Measurements from ENCODE around the gene ACE. TPM values are rescaled to one million over a fixed set of nuclear protein-coding genes. Genes with fewer than 3 reads are reported as not detected.

The ACE gene
- total and polyA plus RNA-seq, 4 donors, result 1.1 to 6.9 (median 2.4) TPM

DNA sequence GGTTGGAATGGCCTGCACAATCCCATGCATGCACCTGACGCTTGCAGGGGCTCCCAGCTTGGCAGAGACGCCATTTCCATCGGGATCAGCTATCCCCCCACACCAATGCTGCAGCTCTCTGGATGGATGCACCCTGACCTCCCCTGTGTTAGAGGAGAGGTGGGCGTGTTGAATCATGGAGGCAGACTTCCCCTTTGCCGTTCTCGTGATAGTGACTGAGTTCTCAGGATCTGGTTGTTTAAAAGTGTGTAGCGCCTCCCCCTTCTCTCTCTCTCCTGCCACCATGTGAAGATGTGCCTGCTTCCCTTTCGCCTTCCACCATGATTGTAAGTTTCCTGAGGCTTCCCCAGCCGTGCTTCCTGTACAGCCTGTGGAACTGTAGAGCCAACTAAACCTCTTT lies 28.5 kb downstream of the ACE start:
- H3K4me3 ChIP-seq (ENCODE audit: low read depth in 1 of 3, low read length in 3 of 3), result no peak overlapping the region
- H3K36me3 ChIP-seq (ENCODE audit: control insufficient read depth in 4 of 4, insufficient read depth in 3 of 4, low read depth in 1 of 4, low read length in 3 of 4), result no peaks in the 10 kb centered on the region
- no peak overlapping the region for H3K9ac ChIP-seq (ENCODE audit: low read depth in 1 of 2, low read length in 2 of 2)
- TF ChIP-seq RXRA (IDR thresholded peaks at IDR 0.05), result no peak
- TF ChIP-seq YY1 (IDR thresholded peaks at IDR 0.05), result no peak
- TF ChIP-seq ATF3 (IDR thresholded peaks at IDR 0.05), result no peak
- TF ChIP-seq REST (IDR thresholded peaks at IDR 0.05), result no peak
- TF ChIP-seq NR2F2 (IDR thresholded peaks at IDR 0.05), result no peak
- TF ChIP-seq, protein P1, sequence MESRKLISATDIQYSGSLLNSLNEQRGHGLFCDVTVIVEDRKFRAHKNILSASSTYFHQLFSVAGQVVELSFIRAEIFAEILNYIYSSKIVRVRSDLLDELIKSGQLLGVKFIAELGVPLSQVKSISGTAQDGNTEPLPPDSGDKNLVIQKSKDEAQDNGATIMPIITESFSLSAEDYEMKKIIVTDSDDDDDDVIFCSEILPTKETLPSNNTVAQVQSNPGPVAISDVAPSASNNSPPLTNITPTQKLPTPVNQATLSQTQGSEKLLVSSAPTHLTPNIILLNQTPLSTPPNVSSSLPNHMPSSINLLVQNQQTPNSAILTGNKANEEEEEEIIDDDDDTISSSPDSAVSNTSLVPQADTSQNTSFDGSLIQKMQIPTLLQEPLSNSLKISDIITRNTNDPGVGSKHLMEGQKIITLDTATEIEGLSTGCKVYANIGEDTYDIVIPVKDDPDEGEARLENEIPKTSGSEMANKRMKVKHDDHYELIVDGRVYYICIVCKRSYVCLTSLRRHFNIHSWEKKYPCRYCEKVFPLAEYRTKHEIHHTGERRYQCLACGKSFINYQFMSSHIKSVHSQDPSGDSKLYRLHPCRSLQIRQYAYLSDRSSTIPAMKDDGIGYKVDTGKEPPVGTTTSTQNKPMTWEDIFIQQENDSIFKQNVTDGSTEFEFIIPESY (IDR thresholded peaks at IDR 0.05), result no peak
- TF ChIP-seq RAD21 (IDR thresholded peaks at IDR 0.05), result no peak
- TF ChIP-seq JUND (IDR thresholded peaks at IDR 0.05), result no peak
- no peak for TF ChIP-seq CTCF (IDR thresholded peaks at IDR 0.05; ENCODE audit: low read depth, low read length, missing input control)
- no peak for TF ChIP-seq SP1 (IDR thresholded peaks at IDR 0.05)
- TF ChIP-seq FOXA1 (IDR thresholded peaks at IDR 0.05), result no peak
- TF ChIP-seq FOXA2 (IDR thresholded peaks at IDR 0.05), result no peak
- TF ChIP-seq HNF4G (IDR thresholded peaks at IDR 0.05), result no peak
- no peak for TF ChIP-seq HNF4A (conservative IDR thresholded peaks at IDR 0.05)
- TF ChIP-seq MAX (IDR thresholded peaks at IDR 0.05), result no peak
- TF ChIP-seq TAF1 (conservative IDR thresholded peaks at IDR 0.05), result no peak
- no peak for TF ChIP-seq EGR1 (IDR thresholded peaks at IDR 0.05; ENCODE audit: low read depth in 2 of 2)
- no peak for TF ChIP-seq GABPA (IDR thresholded peaks at IDR 0.05 in 1 of 2, conservative IDR thresholded peaks at IDR 0.05 in 1 of 2)
- H3K4me1 ChIP-seq (ENCODE audit: control insufficient read depth in 4 of 4, insufficient read depth in 4 of 4, low read length in 3 of 4), result no peaks in the 10 kb centered on the region
- no peak overlapping the region for H3K27ac ChIP-seq (ENCODE audit: low read depth in 1 of 2, low read length in 2 of 2)
- H3K27me3 ChIP-seq (ENCODE audit: control insufficient read depth in 4 of 4, insufficient read depth in 4 of 4, low read length in 3 of 4), result peaks cover 0 to 5% (median 2%) of the 10 kb centered on the region in 4 donors
- WGBS, result 85% methylated on average over 9 of the region's 9 CpGs
- DNase-seq (ENCODE audit: low spot score), result no peak
- peaks cover 0 to 2% (median 0%) of the 10 kb centered on the region in 4 donors for H3K9me3 ChIP-seq (ENCODE audit: control insufficient read depth in 4 of 4, low read length in 3 of 4)
